Measurements from ENCODE around the gene ATOX1. TPM values are rescaled to one million over a fixed set of nuclear protein-coding genes. Genes with fewer than 3 reads are reported as not detected.

ATOX1 gene
- total RNA-seq, 2 experiments from 2014 or later, result 74.8 to 85.9 TPM

- no peaks in the 10 kb centered on the region for H3K4me1 Mint-ChIP-seq
- POLR2A ChIA-PET, result no interaction called here
- ATAC-seq, result no peak
- no peak for DNase-seq
- intact Hi-C loops (cut with DNase I, micrococcal nuclease), result no loop called here
- no peak overlapping the region for H3K27ac Mint-ChIP-seq
- CTCF ChIA-PET, result interaction anchor here (0.6 to 0.9 kb wide), 2 partner anchors 8 to 36 kb away, joined by 3 to 5 read pairs; no protein-coding TSS in a partner anchor
- no peaks in the 10 kb centered on the region for H3K9me3 Mint-ChIP-seq (ENCODE audit: low read depth)
- H3K27me3 Mint-ChIP-seq, result peaks cover 2% of the 10 kb centered on the region
- no peaks in the 10 kb centered on the region for H3K36me3 Mint-ChIP-seq (ENCODE audit: low read depth)
- no peak overlapping the region for H3K4me3 Mint-ChIP-seq
These were observed 61.0 kb downstream of the ATOX1 start for GRCh38 chr5:151697452-151697851.

- Mint-ChIP-seq H3K4me3 (no peak overlapping the region), H3K9me3 (ENCODE audit: low read depth) (no peaks in the 10 kb centered on the region), H3K4me1 (no peaks in the 10 kb centered on the region), H3K27me3 (peaks cover 2% of the 10 kb centered on the region), H3K36me3 (ENCODE audit: low read depth) (no peaks in the 10 kb centered on the region), H3K27ac (no peak overlapping the region)
- no peak for DNase-seq
- CTCF ChIA-PET, result interaction anchor here (0.6 to 1.3 kb wide), 3 partner anchors 9 to 45 kb away, joined by 3 to 5 read pairs (median 4); no protein-coding TSS in a partner anchor
- intact Hi-C loops (cut with DNase I, micrococcal nuclease), result no loop called here
- POLR2A ChIA-PET, result no interaction called here
- ATAC-seq, result no peak
These were observed 61.9 kb downstream of the ATOX1 start for GRCh38 chr5:151696470-151697061.

- no peak for ATAC-seq
- Mint-ChIP-seq H3K4me1 (no peaks in the 10 kb centered on the region), H3K36me3 (ENCODE audit: low read depth) (no peaks in the 10 kb centered on the region), H3K27me3 (peaks cover 2% of the 10 kb centered on the region), H3K4me3 (no peak overlapping the region), H3K9me3 (ENCODE audit: low read depth) (no peaks in the 10 kb centered on the region), H3K27ac (no peak overlapping the region)
- intact Hi-C loops (cut with DNase I, micrococcal nuclease), result no loop called here
- CTCF ChIA-PET, result interaction anchor here (0.6 to 1.3 kb wide), 2 partner anchors 10 to 37 kb away, joined by 3 read pairs; no protein-coding TSS in a partner anchor
- no peak for DNase-seq
- POLR2A ChIA-PET, result no interaction called here
These were observed 63.0 kb downstream of the ATOX1 start for GRCh38 chr5:151695464-151695863.

GRCh38 chr5:151694035-151694485 is 64.4 kb downstream of the ATOX1 start:
- no peaks in the 10 kb centered on the region for H3K4me1 Mint-ChIP-seq
- ATAC-seq (no peak), DNase-seq (no peak)
- H3K36me3 Mint-ChIP-seq (ENCODE audit: low read depth), result no peaks in the 10 kb centered on the region
- H3K9me3 Mint-ChIP-seq (ENCODE audit: low read depth), result no peaks in the 10 kb centered on the region
- ChIA-PET POLR2A (no interaction called here), CTCF (interaction anchor here (0.6 kb wide), 1 partner anchor 14 kb away, joined by 3 read pairs; no protein-coding TSS in a partner anchor)
- no peak overlapping the region for H3K27ac Mint-ChIP-seq
- no peaks in the 10 kb centered on the region for H3K27me3 Mint-ChIP-seq
- no peak overlapping the region for H3K4me3 Mint-ChIP-seq
- intact Hi-C loops (cut with DNase I, micrococcal nuclease), result no loop called here

Other genes with a start within 250 kb of the ATOX1 start
- not detected for gene FAT2, start 167.3 kb downstream of the ATOX1 start, total RNA-seq
- under 1 TPM; 0.30 to 0.67 TPM for gene SPARC, start 71.7 kb downstream of the ATOX1 start, total RNA-seq
- 100 to 1,000 TPM; 253 to 280 TPM for gene G3BP1, start 13.3 kb upstream of the ATOX1 start, total RNA-seq
- not detected for gene GLRA1, start 166.2 kb upstream of the ATOX1 start, total RNA-seq

Data from activated CD4-positive, alpha-beta T cell treated with anti-CD3 and anti-CD28 coated beads for 36 hours (primary cell).